ENCODE data around the gene SACM1L. TPM values are rescaled to one million over a fixed set of nuclear protein-coding genes. Genes with fewer than 3 reads are reported as not detected.

The SACM1L gene
- total RNA-seq, 1 donor from 2014 or later: 39.4 TPM

- no peak for DNase-seq (ENCODE audit: low read depth)
- Histone ChIP-seq H3K4me2 (ENCODE audit: low read length) (no peak overlapping the region), H2AFZ (ENCODE audit: low read depth, low read length) (no peak overlapping the region), H3K36me3 (ENCODE audit: insufficient read depth, low read length) (no peaks in the 10 kb centered on the region), H4K20me1 (ENCODE audit: insufficient read depth, low read length) (no peaks in the 10 kb centered on the region), H3K9me3 (ENCODE audit: insufficient read depth, low read depth, low read length) (no peaks in the 10 kb centered on the region), H3K27ac (ENCODE audit: low read depth, low read length) (no peak overlapping the region), H3K4me3 (ENCODE audit: insufficient read depth, low read depth, low read length) (no peak overlapping the region), H3K79me2 (ENCODE audit: insufficient read depth, low read length) (no peaks in the 10 kb centered on the region), H3K4me1 (ENCODE audit: insufficient read depth, low read length) (no peaks in the 10 kb centered on the region), H3K9ac (ENCODE audit: low read length) (no peak overlapping the region), H3K27me3 (ENCODE audit: insufficient read depth, low read length) (peaks cover 13% of the 10 kb centered on the region)
- Mint-ChIP-seq H3K27ac (ENCODE audit: unreplicated experiment) (no peak overlapping the region), H3K4me3 (ENCODE audit: unreplicated experiment) (no peak overlapping the region), H3K36me3 (ENCODE audit: low read depth, unreplicated experiment) (no peaks in the 10 kb centered on the region), H3K9me3 (ENCODE audit: unreplicated experiment) (peaks cover 1% of the 10 kb centered on the region), H3K4me1 (ENCODE audit: low read depth, unreplicated experiment) (no peaks in the 10 kb centered on the region), H3K27me3 (ENCODE audit: low read depth, unreplicated experiment) (peaks cover 23% of the 10 kb centered on the region)
- TF ChIP-seq CTCF (IDR thresholded peaks at IDR 0.05; ENCODE audit: insufficient read depth, low read depth, low read length) (no peak), EZH2 (IDR thresholded peaks at IDR 0.05; ENCODE audit: insufficient read depth, low read length) (no peak)
- FAIRE-seq: no peak
These were observed 76.2 kb downstream of the SACM1L start for GRCh38 chr3:45765266-45765851.

GRCh38 chr3:45765958-45766357, 76.8 kb downstream of the SACM1L start:
- DNase-seq (ENCODE audit: low read depth) (no peak), FAIRE-seq (no peak)
- Histone ChIP-seq H3K36me3 (ENCODE audit: insufficient read depth, low read length) (no peaks in the 10 kb centered on the region), H4K20me1 (ENCODE audit: insufficient read depth, low read length) (no peaks in the 10 kb centered on the region), H3K4me3 (ENCODE audit: insufficient read depth, low read depth, low read length) (no peak overlapping the region), H2AFZ (ENCODE audit: low read depth, low read length) (no peak overlapping the region), H3K9ac (ENCODE audit: low read length) (no peak overlapping the region), H3K4me2 (ENCODE audit: low read length) (no peak overlapping the region), H3K27ac (ENCODE audit: low read depth, low read length) (no peak overlapping the region), H3K4me1 (ENCODE audit: insufficient read depth, low read length) (no peaks in the 10 kb centered on the region), H3K27me3 (ENCODE audit: insufficient read depth, low read length) (peaks cover 15% of the 10 kb centered on the region), H3K79me2 (ENCODE audit: insufficient read depth, low read length) (no peaks in the 10 kb centered on the region), H3K9me3 (ENCODE audit: insufficient read depth, low read depth, low read length) (no peaks in the 10 kb centered on the region)
- Mint-ChIP-seq H3K4me3 (ENCODE audit: unreplicated experiment) (no peak overlapping the region), H3K9me3 (ENCODE audit: unreplicated experiment) (peaks cover 1% of the 10 kb centered on the region), H3K27me3 (ENCODE audit: low read depth, unreplicated experiment) (peaks cover 29% of the 10 kb centered on the region), H3K27ac (ENCODE audit: unreplicated experiment) (no peak overlapping the region), H3K36me3 (ENCODE audit: low read depth, unreplicated experiment) (no peaks in the 10 kb centered on the region), H3K4me1 (ENCODE audit: low read depth, unreplicated experiment) (no peaks in the 10 kb centered on the region)
- no peak for TF ChIP-seq CTCF (IDR thresholded peaks at IDR 0.05; ENCODE audit: insufficient read depth, low read depth, low read length)
- no peak for TF ChIP-seq EZH2 (IDR thresholded peaks at IDR 0.05; ENCODE audit: insufficient read depth, low read length)

- Mint-ChIP-seq H3K9me3 (ENCODE audit: unreplicated experiment) (no peaks in the 10 kb centered on the region), H3K27me3 (ENCODE audit: low read depth, unreplicated experiment) (peaks cover 50% of the 10 kb centered on the region), H3K4me3 (ENCODE audit: unreplicated experiment) (no peak overlapping the region), H3K36me3 (ENCODE audit: low read depth, unreplicated experiment) (peaks cover 1% of the 10 kb centered on the region), H3K4me1 (ENCODE audit: low read depth, unreplicated experiment) (no peaks in the 10 kb centered on the region), H3K27ac (ENCODE audit: unreplicated experiment) (no peak overlapping the region)
- H3K9me3 ChIP-seq (ENCODE audit: insufficient read depth, low read depth, low read length): no peaks in the 10 kb centered on the region
- FAIRE-seq (no peak), DNase-seq (ENCODE audit: low read depth) (no peak)
- no peak overlapping the region for H3K4me3 ChIP-seq (ENCODE audit: insufficient read depth, low read depth, low read length)
- H3K4me2 ChIP-seq (ENCODE audit: low read length): no peak overlapping the region
- H4K20me1 ChIP-seq (ENCODE audit: insufficient read depth, low read length): no peaks in the 10 kb centered on the region
- no peak overlapping the region for H3K9ac ChIP-seq (ENCODE audit: low read length)
- H3K27ac ChIP-seq (ENCODE audit: low read depth, low read length): no peak overlapping the region
- H3K36me3 ChIP-seq (ENCODE audit: insufficient read depth, low read length): no peaks in the 10 kb centered on the region
- peaks cover 37% of the 10 kb centered on the region for H3K27me3 ChIP-seq (ENCODE audit: insufficient read depth, low read length)
- no peak overlapping the region for H2AFZ ChIP-seq (ENCODE audit: low read depth, low read length)
- H3K4me1 ChIP-seq (ENCODE audit: insufficient read depth, low read length): no peaks in the 10 kb centered on the region
- TF ChIP-seq EZH2 (IDR thresholded peaks at IDR 0.05; ENCODE audit: insufficient read depth, low read length) (no peak), CTCF (IDR thresholded peaks at IDR 0.05; ENCODE audit: insufficient read depth, low read depth, low read length) (no peak)
- H3K79me2 ChIP-seq (ENCODE audit: insufficient read depth, low read length): no peaks in the 10 kb centered on the region
These were observed 82.1 kb downstream of the SACM1L start for GRCh38 chr3:45771166-45771775.
